Uterus (tissue), 4 donors: ENCODE measurements around the gene TRIO. TPM values are rescaled to one million over a fixed set of nuclear protein-coding genes. Genes with fewer than 3 reads are reported as not detected.

Experiments
- DNase-seq, 2 donors: peaks; one replicate each; pipeline ENCODE4 v3.0.0-alpha.2; 2019 to 2020
- H3K27ac ChIP-seq, 2 donors: fragments of 200-600 bp; sonication (generic); 1 replicate in 1 of 2; 2 replicates in 1 of 2; pipeline ENCODE4 v1.5.1; 2016 to 2018
- H3K27me3 ChIP-seq, 2 donors: fragments of 200-600 bp; sonication (generic); one replicate each; pipeline ENCODE4 v1.5.1; 2018 to 2019; ENCODE audit warnings: control low read depth in 1 of 2
- H3K36me3 ChIP-seq, 2 donors: fragments of 200-600 bp; sonication (generic); one replicate each; pipeline ENCODE4 v1.5.1; 2019; ENCODE audit warnings: control low read depth in 1 of 2
- H3K4me1 ChIP-seq, 2 donors: fragments of 200-600 bp; sonication (generic); one replicate each; pipeline ENCODE4 v1.5.1; 2018 to 2019; ENCODE audit warnings: control low read depth in 1 of 2
- H3K4me3 ChIP-seq, 2 donors: fragments of 200-600 bp; sonication (generic); 1 replicate in 1 of 2; 2 replicates in 1 of 2; pipeline ENCODE4 v1.5.1; 2018 to 2019; ENCODE audit warnings: mild to moderate bottlenecking in 1 of 2
- H3K9me3 ChIP-seq, 2 donors: fragments of 200-600 bp; sonication (generic); one replicate each; pipeline ENCODE4 v1.5.1; 2019; ENCODE audit warnings: control low read depth in 1 of 2
- POLR2A ChIP-seq, 2 donors: fragments of 450-650 bp; IDR thresholded peaks; one replicate each; pipeline ENCODE4 v1.6.1; 2016; ENCODE audit warnings: antibody characterized with exemption in 2 of 2, mild to moderate bottlenecking in 1 of 2, moderate library complexity in 1 of 2
- intact Hi-C: fragments of 100-400 bp; cut with DNase I; formaldehyde crosslinking; loops from one replicate; pipeline ENCODE4 v1.15.1; 2023; ENCODE audit warnings: low total_unique reads
- total RNA-seq, 4 donors: library from RNA; depleted of rRNA in 3 of 4; stranded (reverse); fragments of >200 nt in 3 of 4; gene quantifications; one replicate each; pipeline versions ENCODE4 v1.1.0 to v1.2.4, GENCODE V29; 2014 to 2023
- TF ChIP-seq, protein P1 (sequence below), 4 experiments: fragments of 200-600 bp in 2 of 4; fragments of 450-650 bp in 2 of 4; sonication (generic) in 2 of 4; IDR thresholded peaks; one replicate each; pipeline ENCODE4 v1.5.1; 2016 to 2019; ENCODE audit warnings: antibody characterized with exemption in 4 of 4, mild to moderate bottlenecking in 2 of 4, moderate library complexity in 1 of 4
- donor health status: DM: yes; HTN: yes; CAD: no.

Gene TRIO
- total RNA-seq, 4 donors from 2014 or later: 93.5 to 234 (median 207) TPM

GRCh38 chr5:14164164-14165163 is 21.3 kb downstream of the TRIO start:
- DNase-seq: no peak
- intact Hi-C loops: no loop called here
- Histone ChIP-seq H3K36me3 (no peaks in the 10 kb centered on the region), H3K4me1 (peaks cover 5 to 21% of the 10 kb centered on the region in 2 donors), H3K27me3 (no peaks in the 10 kb centered on the region), H3K27ac (no peak overlapping the region), H3K4me3 (no peak overlapping the region), H3K9me3 (no peaks in the 10 kb centered on the region)
- no peak for TF ChIP-seq POLR2A (IDR thresholded peaks at IDR 0.05)
- TF ChIP-seq, protein P1, sequence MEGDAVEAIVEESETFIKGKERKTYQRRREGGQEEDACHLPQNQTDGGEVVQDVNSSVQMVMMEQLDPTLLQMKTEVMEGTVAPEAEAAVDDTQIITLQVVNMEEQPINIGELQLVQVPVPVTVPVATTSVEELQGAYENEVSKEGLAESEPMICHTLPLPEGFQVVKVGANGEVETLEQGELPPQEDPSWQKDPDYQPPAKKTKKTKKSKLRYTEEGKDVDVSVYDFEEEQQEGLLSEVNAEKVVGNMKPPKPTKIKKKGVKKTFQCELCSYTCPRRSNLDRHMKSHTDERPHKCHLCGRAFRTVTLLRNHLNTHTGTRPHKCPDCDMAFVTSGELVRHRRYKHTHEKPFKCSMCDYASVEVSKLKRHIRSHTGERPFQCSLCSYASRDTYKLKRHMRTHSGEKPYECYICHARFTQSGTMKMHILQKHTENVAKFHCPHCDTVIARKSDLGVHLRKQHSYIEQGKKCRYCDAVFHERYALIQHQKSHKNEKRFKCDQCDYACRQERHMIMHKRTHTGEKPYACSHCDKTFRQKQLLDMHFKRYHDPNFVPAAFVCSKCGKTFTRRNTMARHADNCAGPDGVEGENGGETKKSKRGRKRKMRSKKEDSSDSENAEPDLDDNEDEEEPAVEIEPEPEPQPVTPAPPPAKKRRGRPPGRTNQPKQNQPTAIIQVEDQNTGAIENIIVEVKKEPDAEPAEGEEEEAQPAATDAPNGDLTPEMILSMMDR (IDR thresholded peaks at IDR 0.05): no peak

- H3K27ac ChIP-seq: no peak overlapping the region
Observed at GRCh38 chr5:14165375-14166106, 22.4 kb downstream of the TRIO start.

DNA sequence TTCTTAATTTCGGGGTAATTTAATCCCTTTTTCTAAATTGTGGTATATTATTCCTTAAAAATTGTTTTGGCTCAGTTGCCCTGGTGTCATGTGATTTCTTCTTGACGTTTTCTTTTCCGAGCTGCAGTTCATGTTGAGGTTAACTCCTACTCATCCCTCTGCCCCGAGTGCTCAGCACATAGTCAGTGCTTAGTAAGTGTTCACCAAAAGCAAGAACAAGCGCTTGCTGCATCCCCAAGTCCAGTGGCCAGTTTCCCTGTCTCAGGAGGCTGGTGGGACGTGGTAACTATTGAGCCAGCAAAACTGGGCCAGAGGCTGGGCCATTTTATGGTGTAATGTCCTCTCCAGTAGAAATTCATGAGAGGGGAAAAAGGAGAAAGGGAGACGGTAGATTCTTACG is 23.3 kb downstream of the TRIO start:
- H3K4me1 ChIP-seq: peaks cover 5 to 19% of the 10 kb centered on the region in 2 donors

More at GRCh38 chr5:14165375-14166106, 22.4 kb downstream of the TRIO start:
- H3K36me3 ChIP-seq: no peaks in the 10 kb centered on the region
- H3K4me3 ChIP-seq: no peak overlapping the region
- intact Hi-C loops: no loop called here
- H3K9me3 ChIP-seq: no peaks in the 10 kb centered on the region
- H3K4me1 ChIP-seq: peaks cover 5 to 21% of the 10 kb centered on the region in 2 donors
- no peaks in the 10 kb centered on the region for H3K27me3 ChIP-seq
- no peak for DNase-seq
- TF ChIP-seq, protein P1 (IDR thresholded peaks at IDR 0.05): no peak
- no peak for TF ChIP-seq POLR2A (IDR thresholded peaks at IDR 0.05)

GRCh38 chr5:14167211-14167845 is 24.2 kb downstream of the TRIO start:
- intact Hi-C loops: no loop called here
- TF ChIP-seq, protein P1 (IDR thresholded peaks at IDR 0.05): no peak
- no peak for TF ChIP-seq POLR2A (IDR thresholded peaks at IDR 0.05)
- Histone ChIP-seq H3K9me3 (no peaks in the 10 kb centered on the region), H3K27me3 (no peaks in the 10 kb centered on the region), H3K4me3 (no peak overlapping the region), H3K4me1 (peaks cover 5 to 16% of the 10 kb centered on the region in 2 donors), H3K27ac (peak overlapping the region; percentile 26 to 57), H3K36me3 (no peaks in the 10 kb centered on the region)
- no peak for DNase-seq

More for the DNA sequence above, 23.3 kb downstream of the TRIO start:
- Histone ChIP-seq H3K27ac (no peak overlapping the region), H3K4me3 (no peak overlapping the region), H3K9me3 (no peaks in the 10 kb centered on the region), H3K36me3 (no peaks in the 10 kb centered on the region), H3K27me3 (no peaks in the 10 kb centered on the region)
- TF ChIP-seq POLR2A (IDR thresholded peaks at IDR 0.05): no peak
- TF ChIP-seq, protein P1 (IDR thresholded peaks at IDR 0.05): no peak
- intact Hi-C loops: no loop called here
- DNase-seq: no peak
